Endothelial cell of umbilical vein (primary cell): ENCODE measurements around the gene PID1.

ENCODE experiments used
- CTCF ChIP-seq, 2 donors: IDR thresholded peaks; 1 replicate in 1 of 2; 2 replicates in 1 of 2; pipeline ENCODE4 v1.5.1; 2011; ENCODE audit warnings: low read length in 2 of 2, mild to moderate bottlenecking in 2 of 2, moderate library complexity in 2 of 2, control low read depth in 1 of 2, inconsistent platforms in 1 of 2, low read depth in 1 of 2; ENCODE audit not compliant: insufficient read depth in 1 of 2; ENCODE audit errors: extremely low read depth in 1 of 2
- FOS ChIP-seq: IDR thresholded peaks from 2 replicates; pipeline ENCODE4 v1.6.1; 2011; ENCODE audit warnings: mild to moderate bottlenecking, low read length, moderate library complexity, borderline replicate concordance; ENCODE audit not compliant: insufficient read depth
- JUN ChIP-seq: IDR thresholded peaks from 2 replicates; pipeline ENCODE4 v1.6.1; 2011; ENCODE audit warnings: borderline replicate concordance, low read depth; ENCODE audit not compliant: insufficient read length, insufficient read depth
- POLR2A ChIP-seq: IDR thresholded peaks from 2 replicates; pipeline ENCODE4 v1.6.1; 2012; ENCODE audit warnings: low read depth, mild to moderate bottlenecking, control low read depth, low read length
- POLR2AphosphoS5 ChIP-seq: IDR thresholded peaks from 2 replicates; pipeline ENCODE4 v1.6.1; 2012; ENCODE audit warnings: low read depth, mild to moderate bottlenecking, control low read depth, low read length, moderate library complexity; ENCODE audit not compliant: insufficient read depth

GRCh38 chr2:229107601-229108000 is 163.5 kb downstream of the PID1 start:
- no peak for TF ChIP-seq CTCF (IDR thresholded peaks at IDR 0.05; ENCODE audit: extremely low read depth in 1 of 2, insufficient read depth in 1 of 2, low read depth in 1 of 2, low read length in 2 of 2)
- TF ChIP-seq POLR2AphosphoS5: no peak
- TF ChIP-seq FOS: no peak
- TF ChIP-seq JUN: no peak
- no peak for TF ChIP-seq POLR2A
